Adipocyte (in vitro differentiated cells): Measurements from ENCODE around the gene SPEM1.

Source experiments
- DNase-seq: peaks from one replicate; pipeline ENCODE4 v3.0.0-alpha.2; 2015; ENCODE audit warnings: low read depth
- H3K27me3 ChIP-seq: replicated peaks from 2 replicates; pipeline ENCODE4 v1.7.0; 2013; ENCODE audit warnings: mild to moderate bottlenecking, low read length, moderate library complexity; ENCODE audit not compliant: control insufficient read depth, insufficient read depth
- H3K36me3 ChIP-seq: 2 replicates; pipeline ENCODE4 v1.7.0; 2013; ENCODE audit warnings: low read length, mild to moderate bottlenecking, moderate library complexity; ENCODE audit not compliant: control insufficient read depth, insufficient read depth, severe bottlenecking
- H3K4me1 ChIP-seq: 2 replicates; pipeline ENCODE4 v1.7.0; 2013; ENCODE audit warnings: mild to moderate bottlenecking, low read length, moderate library complexity; ENCODE audit not compliant: control insufficient read depth, insufficient read depth
- H3K4me3 ChIP-seq: 2 replicates; pipeline ENCODE4 v1.7.0; 2013; ENCODE audit warnings: mild to moderate bottlenecking, low read length, moderate library complexity
- H3K9ac ChIP-seq: 2 replicates; pipeline ENCODE4 v1.7.0; 2013; ENCODE audit warnings: mild to moderate bottlenecking, low read length, moderate library complexity
- H3K9me3 ChIP-seq: 2 replicates; pipeline ENCODE4 v1.7.0; 2013; ENCODE audit warnings: mild to moderate bottlenecking, low read length, moderate library complexity; ENCODE audit not compliant: control insufficient read depth

The SPEM1 gene, protein sequence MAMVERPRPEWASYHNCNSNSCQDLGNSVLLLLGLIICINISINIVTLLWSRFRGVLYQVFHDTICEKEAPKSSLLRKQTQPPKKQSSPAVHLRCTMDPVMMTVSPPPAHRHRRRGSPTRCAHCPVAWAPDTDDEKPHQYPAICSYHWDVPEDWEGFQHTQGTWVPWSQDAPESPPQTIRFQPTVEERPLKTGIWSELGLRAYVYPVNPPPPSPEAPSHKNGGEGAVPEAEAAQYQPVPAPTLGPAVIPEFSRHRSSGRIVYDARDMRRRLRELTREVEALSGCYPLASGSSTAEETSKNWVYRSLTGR

DNA sequence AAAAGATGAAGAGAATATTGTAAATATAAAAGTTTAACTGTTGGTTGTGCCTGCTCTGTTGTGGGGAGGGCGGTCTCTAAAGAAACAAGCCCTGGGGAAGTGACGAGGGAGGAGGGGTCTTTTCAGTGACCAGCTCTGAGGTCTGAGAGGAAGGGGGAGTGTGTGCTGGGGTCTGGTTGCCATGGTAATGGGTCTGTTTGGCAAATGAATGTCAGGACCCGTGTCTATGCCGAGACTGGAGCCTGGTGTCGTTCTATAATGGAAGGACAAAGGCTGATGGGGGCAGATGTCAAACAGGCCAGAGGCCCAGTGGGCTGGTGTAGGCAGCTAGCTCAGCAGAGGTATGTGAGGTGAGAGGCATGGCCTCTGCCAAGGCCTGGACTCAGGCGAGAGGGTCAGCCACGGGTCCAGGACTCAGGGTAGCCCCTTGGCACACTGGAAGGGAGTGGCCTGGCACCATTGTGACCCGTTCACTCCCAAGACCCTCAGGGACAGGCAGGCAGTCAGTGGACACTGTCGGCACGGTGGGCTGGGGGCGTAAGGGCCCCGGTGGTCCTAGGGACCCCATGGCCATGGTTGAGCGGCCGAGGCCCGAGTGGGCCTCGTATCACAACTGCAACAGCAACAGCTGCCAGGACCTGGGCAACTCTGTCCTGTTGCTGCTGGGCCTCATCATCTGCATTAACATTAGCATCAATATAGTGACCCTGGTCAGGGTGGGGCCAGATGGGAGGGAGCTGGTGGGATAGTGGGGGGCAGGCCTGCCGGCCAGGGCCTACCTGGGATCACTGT lies at the start of gene SPEM1:
Gene SPEM1, plus strand, starts transcription at position 506 of the 792 bp plus-strand sequence. Its CDS starts 61 bp downstream, at position 567.
- no peaks in the 10 kb centered on the region for H3K4me1 ChIP-seq
- DNase-seq: no peak
- no peak within 1 kb of the TSS for H3K4me3 ChIP-seq

DNA sequence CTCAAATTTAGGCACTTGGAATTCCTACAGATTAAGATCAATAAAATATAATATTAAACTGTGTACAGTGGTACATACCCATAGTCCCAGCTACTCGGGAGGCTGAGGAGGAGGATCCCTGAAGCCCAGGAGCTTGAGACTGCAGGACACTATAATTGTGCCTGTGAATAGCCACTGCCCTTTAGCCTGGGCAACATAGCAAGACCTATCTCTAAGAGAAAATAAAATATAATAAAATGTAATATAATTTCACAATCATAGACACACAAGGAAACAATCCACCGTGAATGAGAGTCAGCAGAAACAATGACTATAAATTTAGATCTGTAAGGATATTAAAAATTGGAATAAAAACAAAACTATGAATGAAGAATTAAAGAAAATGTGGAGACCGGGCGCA lies 49.3 kb upstream of the SPEM1 start:
- DNase-seq: no peak
- no peak overlapping the region for H3K9ac ChIP-seq
- no peaks in the 10 kb centered on the region for H3K9me3 ChIP-seq
- H3K27me3 ChIP-seq: peaks cover 6% of the 10 kb centered on the region
- no peaks in the 10 kb centered on the region for H3K4me1 ChIP-seq
- no peak overlapping the region for H3K4me3 ChIP-seq
- H3K36me3 ChIP-seq: no peaks in the 10 kb centered on the region

More for the DNA sequence above, at the start of gene SPEM1:
- H3K9ac ChIP-seq: no peak within 1 kb of the TSS
- H3K36me3 ChIP-seq: peaks cover 6% of the 10 kb centered on the region
- no peaks in the 10 kb centered on the region for H3K27me3 ChIP-seq
- H3K9me3 ChIP-seq: peaks cover 3% of the 10 kb centered on the region

DNA sequence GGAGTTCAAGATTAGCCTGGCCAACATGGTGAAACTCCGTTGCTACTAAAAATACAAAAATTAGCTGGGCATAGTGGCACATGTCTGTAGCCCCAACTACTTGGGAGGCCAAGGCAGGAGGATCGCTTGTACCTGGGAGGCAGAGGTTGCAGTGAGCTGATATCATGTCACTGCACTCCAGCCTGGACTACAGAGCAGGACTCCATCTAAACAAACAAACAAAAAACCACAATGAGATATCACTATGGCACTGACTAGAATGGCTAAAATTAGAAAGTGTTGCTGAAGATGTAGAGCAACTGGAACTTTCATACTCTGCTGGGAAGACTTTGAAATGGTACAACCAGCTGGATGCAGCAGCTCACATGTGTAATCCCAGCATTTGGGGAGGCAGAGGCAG lies 45.8 kb upstream of the SPEM1 start:
- Histone ChIP-seq H3K36me3 (no peaks in the 10 kb centered on the region), H3K4me3 (no peak overlapping the region), H3K9ac (no peak overlapping the region), H3K4me1 (no peaks in the 10 kb centered on the region), H3K9me3 (peaks cover 4% of the 10 kb centered on the region), H3K27me3 (peaks cover 6% of the 10 kb centered on the region)
- DNase-seq: no peak

DNA sequence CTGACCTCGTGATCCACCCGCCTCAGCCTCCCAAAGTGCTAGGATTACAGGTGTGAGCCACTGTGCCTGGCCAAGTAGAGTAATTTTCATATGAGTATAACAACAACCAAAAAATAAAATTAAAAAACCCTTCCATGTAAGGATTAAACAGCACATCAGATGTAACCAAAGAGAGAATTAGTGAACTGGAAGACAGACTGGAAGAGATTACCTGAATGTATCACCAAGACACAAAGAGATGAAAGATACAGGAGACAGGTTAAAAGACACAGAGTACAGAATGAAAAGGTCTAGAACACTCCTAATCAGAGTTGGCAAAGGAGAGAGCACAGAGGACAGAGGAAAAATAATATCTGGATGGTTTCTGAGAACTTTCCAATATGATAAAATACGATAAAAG lies 41.0 kb upstream of the SPEM1 start:
- Histone ChIP-seq H3K9ac (no peak overlapping the region), H3K27me3 (peaks cover 32% of the 10 kb centered on the region), H3K4me1 (peaks cover 15% of the 10 kb centered on the region), H3K4me3 (no peak overlapping the region), H3K36me3 (no peaks in the 10 kb centered on the region), H3K9me3 (peaks cover 9% of the 10 kb centered on the region)
- DNase-seq: no peak

DNA sequence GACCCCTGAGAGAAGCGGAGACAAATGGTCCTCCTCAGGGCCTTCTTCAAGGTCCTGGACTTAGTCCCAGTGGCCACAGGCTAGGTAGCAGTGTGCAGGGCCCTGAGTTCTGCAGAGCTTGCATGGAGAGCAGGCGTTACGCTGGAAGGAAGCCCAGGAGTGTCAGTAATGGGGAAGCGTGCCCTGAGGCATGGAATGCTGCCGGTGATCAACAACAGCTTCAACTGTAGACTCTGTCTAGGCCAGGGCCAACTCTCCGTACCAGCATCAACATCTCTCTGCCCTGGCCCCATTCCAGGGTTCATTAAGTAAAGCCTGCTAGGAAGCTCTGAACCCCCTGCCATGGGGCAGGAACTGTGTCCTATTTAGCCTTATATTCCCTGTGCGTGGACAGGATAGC lies 39.8 kb upstream of the SPEM1 start:
- peak; percentile 70 for DNase-seq
- no peaks in the 10 kb centered on the region for H3K36me3 ChIP-seq
- H3K9ac ChIP-seq: no peak overlapping the region
- peaks cover 9% of the 10 kb centered on the region for H3K9me3 ChIP-seq
- H3K4me1 ChIP-seq: peaks cover 15% of the 10 kb centered on the region
- peaks cover 32% of the 10 kb centered on the region for H3K27me3 ChIP-seq
- H3K4me3 ChIP-seq: peak overlapping the region; percentile 49

DNA sequence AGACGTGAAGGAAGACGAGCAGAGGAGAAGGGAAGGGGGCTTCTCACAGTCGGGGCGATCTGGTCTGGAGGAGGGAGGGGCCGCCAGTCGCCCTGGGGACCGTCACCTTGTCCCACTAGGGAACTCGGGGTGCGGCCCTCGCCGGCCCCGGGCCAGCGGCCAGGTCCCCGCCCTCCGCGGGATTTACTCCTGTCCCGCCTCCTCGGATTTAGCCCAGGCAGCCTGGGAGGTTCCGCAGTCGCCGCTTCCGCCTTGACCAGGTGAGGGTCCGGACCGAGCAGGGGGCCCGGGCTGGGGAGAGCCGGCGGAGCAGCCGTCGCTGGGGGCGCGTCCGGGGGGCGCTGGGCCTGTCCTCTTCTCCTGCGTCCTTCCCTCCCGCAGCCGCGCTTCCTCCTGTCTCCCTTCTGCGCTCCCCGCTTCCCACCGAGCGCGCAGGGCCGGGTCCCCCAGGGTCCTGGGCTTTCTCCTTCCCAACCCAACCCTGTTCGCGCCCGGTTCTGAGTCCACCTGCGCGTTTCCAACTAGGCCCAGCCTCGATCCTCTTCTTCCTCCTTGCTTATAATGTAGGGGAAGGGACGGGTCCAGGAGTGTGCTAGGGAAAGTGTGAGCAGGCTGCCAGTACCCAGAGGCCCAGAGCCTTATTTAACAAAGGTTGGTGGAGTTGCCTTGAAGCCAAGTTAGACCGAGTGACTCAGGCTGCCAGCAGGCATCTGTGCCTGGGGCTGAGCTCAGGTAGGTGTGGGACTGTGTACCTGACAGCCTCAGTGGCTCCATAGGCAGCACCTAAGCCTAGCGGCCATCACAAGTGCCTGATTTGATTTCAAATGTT lies 39.1 kb upstream of the SPEM1 start, which contains the start of gene TNK1:
Gene TNK1, plus strand, starts transcription at position 235 of the 829 bp plus-strand sequence. CDS start 1,838 bp downstream, outside the sequence.
- peak within 1 kb of the TSS; percentile 49 for H3K4me3 ChIP-seq
- H3K9ac ChIP-seq: no peak within 1 kb of the TSS
- peaks cover 32% of the 10 kb centered on the region for H3K27me3 ChIP-seq
- H3K9me3 ChIP-seq: peaks cover 9% of the 10 kb centered on the region
- no peaks in the 10 kb centered on the region for H3K36me3 ChIP-seq
- DNase-seq: peak; percentile 19
- peaks cover 15% of the 10 kb centered on the region for H3K4me1 ChIP-seq

DNA sequence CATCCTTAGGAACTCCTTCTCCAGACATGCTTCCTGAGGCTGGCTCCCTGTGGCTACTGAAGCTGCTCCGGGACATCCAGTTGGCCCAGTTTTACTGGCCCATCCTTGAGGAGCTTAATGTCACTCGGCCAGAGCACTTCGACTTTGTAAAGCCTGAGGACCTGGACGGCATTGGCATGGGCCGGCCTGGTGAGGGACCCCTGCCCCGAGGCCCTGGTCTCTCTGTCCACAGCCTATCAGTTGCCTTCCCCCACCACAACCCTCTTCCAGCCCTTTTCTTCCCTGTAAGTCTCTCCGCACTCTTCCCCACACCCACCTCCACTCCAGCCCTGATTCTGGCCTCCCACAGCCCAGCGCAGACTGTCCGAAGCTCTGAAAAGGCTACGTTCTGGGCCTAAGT lies 37.2 kb upstream of the SPEM1 start:
- no peak overlapping the region for H3K4me3 ChIP-seq
- peaks cover 1% of the 10 kb centered on the region for H3K36me3 ChIP-seq
- H3K4me1 ChIP-seq: peaks cover 15% of the 10 kb centered on the region
- DNase-seq: no peak
- peaks cover 32% of the 10 kb centered on the region for H3K27me3 ChIP-seq
- H3K9ac ChIP-seq: no peak overlapping the region
- peaks cover 9% of the 10 kb centered on the region for H3K9me3 ChIP-seq

DNA sequence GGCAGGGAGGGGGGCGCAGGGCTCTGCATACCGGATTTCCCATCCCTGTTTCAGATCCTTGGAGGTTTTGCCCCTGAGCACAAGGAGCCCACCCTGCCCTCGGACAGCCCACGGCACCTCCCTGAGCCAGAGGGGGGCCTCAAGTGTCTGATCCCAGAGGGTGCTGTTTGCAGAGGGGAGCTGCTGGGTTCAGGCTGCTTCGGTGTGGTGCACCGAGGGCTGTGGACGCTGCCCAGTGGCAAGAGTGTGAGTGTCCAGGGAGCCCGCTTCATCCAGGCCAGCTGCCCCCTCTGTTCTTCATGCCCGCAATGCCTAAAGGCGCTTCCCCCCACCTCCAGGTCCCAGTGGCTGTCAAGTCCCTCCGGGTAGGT lies 36.8 kb upstream of the SPEM1 start:
- Histone ChIP-seq H3K9ac (peak overlapping the region; percentile 54), H3K4me1 (peaks cover 15% of the 10 kb centered on the region), H3K36me3 (peaks cover 5% of the 10 kb centered on the region), H3K27me3 (peaks cover 32% of the 10 kb centered on the region), H3K9me3 (peaks cover 9% of the 10 kb centered on the region), H3K4me3 (peak overlapping the region; percentile 44)
- no peak for DNase-seq

DNA sequence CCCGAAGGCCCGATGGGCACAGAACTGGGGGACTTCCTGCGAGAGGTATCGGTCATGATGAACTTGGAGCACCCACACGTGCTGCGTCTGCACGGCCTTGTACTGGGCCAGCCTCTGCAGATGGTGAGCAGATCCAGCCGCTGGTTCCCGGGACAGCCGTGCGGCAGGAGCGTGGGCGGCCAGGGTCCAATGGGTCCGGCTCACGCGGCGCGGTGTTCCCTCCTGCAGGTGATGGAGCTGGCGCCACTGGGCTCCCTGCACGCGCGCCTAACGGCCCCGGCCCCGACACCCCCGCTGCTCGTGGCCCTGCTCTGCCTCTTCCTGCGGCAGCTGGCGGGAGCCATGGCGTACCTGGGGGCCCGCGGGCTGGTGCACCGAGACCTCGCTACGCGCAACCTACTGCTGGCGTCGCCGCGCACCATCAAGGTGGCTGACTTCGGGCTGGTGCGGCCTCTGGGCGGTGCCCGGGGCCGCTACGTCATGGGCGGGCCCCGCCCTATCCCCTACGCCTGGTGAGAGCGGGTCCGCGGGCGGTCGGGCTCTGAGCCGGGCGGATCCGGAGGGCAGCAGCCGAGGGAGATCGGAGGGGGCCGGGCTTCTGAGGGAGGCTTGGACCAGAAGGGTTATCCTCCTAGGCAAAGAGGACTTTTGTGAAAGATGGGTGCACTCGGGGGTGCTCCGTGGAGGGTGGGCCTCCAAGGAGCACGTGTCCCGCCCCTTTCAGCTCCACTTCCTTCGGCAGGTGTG lies 36.2 kb upstream of the SPEM1 start:
- Histone ChIP-seq H3K36me3 (peaks cover 10% of the 10 kb centered on the region), H3K27me3 (peaks cover 32% of the 10 kb centered on the region), H3K4me3 (peak overlapping the region; percentile 44), H3K9ac (peak overlapping the region; percentile 54), H3K4me1 (peaks cover 15% of the 10 kb centered on the region), H3K9me3 (peaks cover 9% of the 10 kb centered on the region)
- DNase-seq: peak; percentile 66

DNA sequence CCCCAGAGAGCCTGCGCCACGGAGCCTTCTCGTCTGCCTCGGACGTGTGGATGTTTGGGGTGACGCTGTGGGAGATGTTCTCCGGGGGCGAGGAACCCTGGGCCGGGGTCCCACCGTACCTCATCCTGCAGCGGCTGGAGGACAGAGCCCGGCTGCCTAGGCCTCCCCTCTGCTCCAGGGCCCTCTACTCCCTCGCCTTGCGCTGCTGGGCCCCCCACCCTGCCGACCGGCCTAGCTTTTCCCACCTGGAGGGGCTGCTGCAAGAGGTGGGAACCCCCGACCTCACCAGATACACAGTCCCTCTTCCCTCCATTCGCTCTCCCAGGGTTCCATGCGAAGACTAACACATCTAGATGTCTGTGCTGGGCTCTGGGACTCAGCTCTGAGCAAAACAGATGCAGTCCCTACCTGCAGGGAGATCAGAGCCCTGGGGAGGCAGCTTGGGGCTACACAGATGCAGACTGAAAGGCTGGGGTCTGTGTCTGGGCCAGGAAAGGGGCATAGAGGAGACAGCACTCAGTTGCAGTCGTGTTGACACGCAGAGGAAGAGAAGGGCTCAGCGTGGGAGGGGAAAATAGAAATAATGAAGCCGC lies 35.5 kb upstream of the SPEM1 start:
- H3K9me3 ChIP-seq: peaks cover 3% of the 10 kb centered on the region
- H3K9ac ChIP-seq: no peak overlapping the region
- H3K4me3 ChIP-seq: peak overlapping the region; percentile 44
- H3K36me3 ChIP-seq: peaks cover 17% of the 10 kb centered on the region
- H3K27me3 ChIP-seq: peaks cover 30% of the 10 kb centered on the region
- no peak for DNase-seq
- H3K4me1 ChIP-seq: peaks cover 15% of the 10 kb centered on the region
